Activated effector memory CD4-positive, alpha-beta T cell treated with Interleukin-2 at 50 U/mL for 16 hours (primary cell): ENCODE data around the gene BMI1.
"Not testable (repeated sequence)": the region's sequence is repeated elsewhere in the genome, so short reads cannot be mapped to it uniquely, and the experiment has no call there.

ENCODE experiments used
- DNase-seq: peaks from one replicate; pipeline ENCODE4 v3.0.0-alpha.2; 2020

BMI1 gene

DNA sequence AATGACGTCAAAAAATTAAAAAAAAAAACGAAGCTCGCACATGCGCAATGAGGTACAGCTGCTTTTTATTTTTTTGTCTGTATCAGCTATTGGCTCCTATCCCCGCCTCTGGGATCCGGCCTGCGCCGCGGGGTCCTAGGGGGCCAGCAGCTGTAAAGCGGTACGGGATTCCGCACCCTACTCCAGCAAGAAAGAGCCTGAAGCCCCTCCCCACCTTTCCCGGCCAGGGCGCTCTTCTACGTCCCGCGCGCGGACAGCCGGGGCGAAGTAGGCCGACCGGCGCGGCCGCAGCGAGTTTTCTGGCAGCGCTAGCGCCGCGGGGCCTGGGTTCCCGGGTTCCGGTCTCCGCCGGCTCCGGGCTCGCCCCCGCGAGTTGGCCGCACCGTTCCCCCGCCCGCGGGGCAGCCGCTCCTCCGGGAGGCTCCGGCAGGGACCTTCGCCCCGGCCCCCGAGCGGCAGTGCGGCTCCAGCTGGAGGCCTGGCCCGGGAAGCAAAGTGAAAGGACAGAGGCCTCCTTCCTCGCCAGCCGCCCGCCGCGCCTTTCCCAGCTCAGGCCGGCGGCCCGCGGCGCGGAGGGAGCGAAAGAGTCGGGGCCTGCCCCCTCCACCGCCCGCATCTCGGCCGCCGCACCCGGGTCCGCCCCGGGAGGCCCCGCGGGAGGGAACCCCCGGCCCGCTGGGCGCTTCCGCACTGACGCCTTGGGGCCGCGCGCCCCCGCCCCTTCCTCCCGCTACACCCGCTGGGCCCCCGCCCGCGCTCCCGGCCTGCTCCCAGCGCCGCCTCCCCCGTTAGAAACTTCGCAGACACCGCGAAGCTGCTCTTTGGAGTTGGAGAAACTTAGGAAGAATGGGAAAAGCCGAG lies 19.7 kb downstream of the BMI1 start:
- no peak for DNase-seq

- DNase-seq, result no peak
Observed at GRCh38 chr10:22341190-22341925, 20.5 kb downstream of the BMI1 start.

- DNase-seq, result no peak
Observed at GRCh38 chr10:22341926-22342196, 21.0 kb downstream of the BMI1 start.

DNA sequence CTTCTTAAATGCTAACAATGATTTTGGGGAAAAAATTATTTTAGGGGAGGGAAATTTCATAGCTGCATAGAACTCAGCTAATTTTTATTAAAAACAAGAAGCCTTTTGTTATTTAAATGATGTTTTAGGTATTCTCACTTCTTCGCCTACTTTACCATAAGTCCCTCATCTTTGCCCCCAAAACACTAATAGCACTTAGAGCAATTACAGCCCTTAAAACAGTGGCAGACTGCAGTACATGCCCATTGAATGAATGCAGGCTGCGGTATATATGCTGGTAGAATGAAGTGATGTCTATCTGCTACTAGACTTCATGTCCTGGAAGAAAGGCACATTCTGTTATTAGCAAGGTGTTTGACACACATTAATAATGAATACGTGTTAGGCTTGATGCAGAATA lies 21.5 kb downstream of the BMI1 start:
- DNase-seq, result no peak

DNA sequence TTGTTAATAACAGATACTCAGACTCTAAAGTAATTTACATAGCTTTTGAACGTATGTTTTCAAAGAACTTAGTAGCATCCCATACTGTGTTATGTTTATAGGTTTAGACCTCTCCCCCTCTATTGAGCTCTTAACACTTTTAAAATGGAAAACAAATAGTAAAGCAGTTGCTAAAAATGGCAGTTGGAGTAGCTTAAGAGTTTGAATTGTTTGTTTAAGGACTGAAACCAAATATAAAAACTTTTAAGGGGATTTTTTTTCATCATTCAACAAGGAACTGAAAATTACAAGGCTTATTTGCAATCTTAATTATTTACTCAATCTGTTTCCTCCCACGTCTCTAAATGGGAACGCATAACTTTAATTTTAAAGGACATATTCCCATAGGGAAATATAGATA lies 22.8 kb downstream of the BMI1 start:
- no peak for DNase-seq

GRCh38 chr10:22344249-22344648 lies 23.4 kb downstream of the BMI1 start:
- no peak for DNase-seq

GRCh38 chr10:22344781-22345300 lies 23.9 kb downstream of the BMI1 start:
- DNase-seq, result no peak

- no peak for DNase-seq
Observed at GRCh38 chr10:22345301-22346095, 24.6 kb downstream of the BMI1 start, which contains the start of gene SPAG6. Gene SPAG6 (plus strand): TSS chr10:22345496. CDS start chr10:22345612, 116 bp downstream.

DNA sequence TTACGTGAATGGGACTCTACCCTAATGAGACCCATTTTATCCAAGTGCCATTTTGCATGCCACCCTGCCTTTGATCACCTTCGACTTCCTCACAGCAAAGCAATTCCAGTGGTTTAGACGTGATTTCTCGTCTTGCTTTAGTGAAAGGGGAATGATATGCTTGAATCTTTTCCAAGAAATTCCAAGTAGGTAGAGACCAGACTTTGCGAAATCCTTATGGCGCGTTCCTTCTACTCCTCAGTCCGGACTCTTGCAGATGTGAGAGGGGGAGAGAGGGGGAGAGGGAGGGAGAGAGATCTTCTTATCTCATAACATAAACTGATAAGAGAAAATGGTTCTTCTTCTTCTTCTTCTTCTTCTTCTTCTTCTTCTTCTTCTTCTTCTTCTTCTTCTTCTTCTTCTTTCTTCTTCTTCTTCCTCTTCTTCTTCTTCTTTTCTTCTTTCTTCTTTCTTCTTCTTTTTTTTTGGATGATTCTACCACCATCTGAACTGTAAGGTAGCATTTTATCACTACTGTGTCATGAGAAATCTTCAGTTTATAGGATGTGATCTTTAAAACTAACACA lies 25.3 kb downstream of the BMI1 start:
- DNase-seq, result no peak

DNA sequence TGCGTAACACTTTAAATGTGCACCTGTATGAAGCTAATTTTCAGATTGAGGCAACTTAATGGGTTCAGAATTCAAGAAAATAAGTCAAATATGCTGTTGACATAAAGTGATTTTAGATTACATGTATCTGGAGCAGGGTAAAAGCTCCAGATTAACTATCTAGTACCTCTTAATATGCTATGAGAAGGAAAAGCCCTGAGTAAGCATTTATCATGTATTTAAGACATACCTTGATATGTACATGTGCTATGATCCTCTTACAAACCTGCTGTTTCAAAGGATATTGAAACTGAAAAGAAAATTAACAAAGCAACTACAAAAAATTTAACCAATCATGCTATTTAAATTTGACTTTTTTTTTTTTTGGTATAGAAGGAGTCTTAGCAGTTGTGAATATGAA lies 28.9 kb downstream of the BMI1 start:
- DNase-seq, result no peak

- DNase-seq, result no peak
Observed at GRCh38 chr10:22351131-22351703, 30.3 kb downstream of the BMI1 start.

GRCh38 chr10:22356324-22356873 lies 35.5 kb downstream of the BMI1 start:
- DNase-seq, result no peak

- not testable (repeated sequence) for DNase-seq
Observed at GRCh38 chr10:22357770-22358169, 36.9 kb downstream of the BMI1 start.

- no peak for DNase-seq
Observed at GRCh38 chr10:22363305-22363704, 42.4 kb downstream of the BMI1 start.

- no peak for DNase-seq
Observed at GRCh38 chr10:22364407-22365140, 43.7 kb downstream of the BMI1 start.

- no peak for DNase-seq
Observed at GRCh38 chr10:22365233-22365632, 44.3 kb downstream of the BMI1 start.

DNA sequence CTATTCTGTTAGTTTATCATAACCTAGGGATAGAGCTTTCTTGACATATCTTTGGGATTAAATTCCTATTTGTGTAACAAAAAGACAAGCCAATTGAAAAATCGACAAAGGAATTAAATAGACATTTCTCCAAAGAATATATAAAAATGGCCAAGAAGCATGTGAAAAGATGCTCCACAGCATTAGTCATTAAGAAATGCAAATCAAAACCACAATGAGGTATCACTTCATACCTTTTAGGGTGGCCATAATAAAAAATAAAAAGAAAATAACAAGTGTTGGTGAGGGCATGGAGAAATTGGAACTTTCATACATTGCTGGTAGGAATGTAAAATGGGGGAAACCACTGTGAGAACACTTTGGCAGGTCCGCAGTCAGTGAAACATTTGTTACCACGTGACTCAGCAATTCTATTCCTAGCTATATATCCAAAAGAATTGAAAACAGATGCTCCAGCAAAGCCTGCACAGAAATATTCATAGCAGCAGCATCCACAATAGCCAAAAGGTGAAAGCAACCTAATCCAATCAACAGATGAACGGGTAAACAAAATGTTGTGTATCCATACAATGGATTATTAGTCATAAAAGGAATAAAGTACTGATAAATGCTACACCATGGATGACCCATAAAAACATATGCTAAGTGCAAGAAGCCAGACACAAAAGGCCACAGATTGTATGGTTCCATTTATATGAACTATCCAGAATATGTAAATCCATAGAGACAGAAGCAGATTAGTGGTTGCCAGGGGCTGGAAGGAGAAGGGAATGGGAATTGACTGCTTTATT lies 44.9 kb downstream of the BMI1 start:
- no peak for DNase-seq

- DNase-seq, result no peak
Observed at GRCh38 chr10:22366435-22366703, 45.5 kb downstream of the BMI1 start.

GRCh38 chr10:22366771-22367170 lies 45.9 kb downstream of the BMI1 start:
- DNase-seq, result no peak

DNA sequence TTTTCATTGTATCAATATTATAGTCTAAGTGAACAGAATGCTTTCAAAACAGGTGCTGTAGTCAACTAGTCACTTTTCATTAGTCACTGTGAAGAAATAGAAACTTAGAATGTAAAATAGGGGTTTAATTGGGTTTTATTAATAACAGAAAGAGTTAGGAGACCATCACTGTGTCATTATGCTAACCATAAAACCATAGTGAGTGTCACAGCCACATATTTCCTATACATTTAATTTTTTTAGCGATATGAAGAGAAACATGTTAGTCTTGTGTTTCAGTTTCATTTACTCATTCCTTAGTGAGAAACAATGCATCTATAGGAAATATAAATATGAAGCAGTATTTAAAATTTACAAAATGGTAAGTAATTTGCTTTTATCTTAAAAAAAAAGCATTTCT lies 46.6 kb downstream of the BMI1 start:
- DNase-seq, result no peak

- no peak for DNase-seq
Observed at GRCh38 chr10:22368402-22368801, 47.5 kb downstream of the BMI1 start.
